ENCODE data around the gene GPR176. TPM values are rescaled to one million over a fixed set of nuclear protein-coding genes. Genes with fewer than 3 reads are reported as not detected.
A peak's percentile ranks its signal among the peaks of the same experiment; 100 is the strongest.

The GPR176 gene
- total RNA-seq, 4 donors from 2014 or later = 1.6 to 11.8 (median 4.6) TPM

DNA sequence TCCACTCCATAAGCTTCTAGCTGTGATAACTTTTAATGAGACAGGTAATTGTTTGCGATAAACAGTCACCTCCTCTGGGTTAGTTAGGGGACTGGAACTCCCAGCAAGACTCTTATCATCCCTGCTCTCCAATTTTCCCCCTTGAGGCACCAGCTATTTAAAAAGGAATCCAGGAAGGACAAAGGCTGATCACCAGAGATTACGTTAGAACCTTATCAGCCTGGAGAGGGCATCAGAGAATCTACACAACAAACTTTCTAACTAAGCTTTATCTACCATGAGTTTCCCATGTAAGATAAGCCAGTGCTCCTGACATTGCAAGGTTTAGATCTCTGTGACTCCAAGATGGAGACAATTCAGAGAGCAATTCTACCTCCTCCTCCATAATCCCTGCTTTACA lies 31.3 kb downstream of the GPR176 start:
- ATAC-seq = no peak
- WGBS, 2 donors (ENCODE audit: low coverage in 1 of 2) = 88 to 100% methylated on average over 1 to 2 of the region's 2 CpGs

DNA sequence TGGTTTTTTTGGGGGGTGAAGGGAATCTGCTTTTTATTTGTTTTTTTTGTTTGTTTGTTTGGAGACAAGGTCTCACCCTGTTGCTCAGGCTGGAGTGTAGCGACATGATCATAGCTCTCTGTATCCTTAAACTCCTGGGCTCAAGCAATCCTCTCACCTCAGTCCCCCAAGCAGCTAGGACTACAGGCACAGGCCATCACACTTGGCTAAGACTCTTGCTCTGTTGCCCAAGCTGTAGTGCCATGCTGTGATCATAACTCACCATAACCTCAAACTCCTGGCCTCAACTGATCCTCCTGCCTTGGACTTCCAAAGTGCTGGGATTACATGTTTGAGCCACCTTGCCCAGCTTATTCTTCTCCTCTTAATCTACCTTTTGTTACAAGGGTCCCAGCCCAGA lies 31.8 kb downstream of the GPR176 start:
- Histone ChIP-seq H3K9me3 (no peaks in the 10 kb centered on the region), H3K27ac (no peak overlapping the region), H3K4me3 (no peak overlapping the region), H3K4me1 (no peaks in the 10 kb centered on the region), H3K27me3 (no peaks in the 10 kb centered on the region), H3K36me3 (no peaks in the 10 kb centered on the region)
- 88% methylated on average over 1 of the region's 1 CpG; no CpG with 5 or more reads in 1 of the 2 donors for WGBS, 2 donors (ENCODE audit: low coverage in 1 of 2)
- no peak for ATAC-seq
- TF ChIP-seq EP300 (IDR thresholded peaks at IDR 0.05) (no peak), POLR2AphosphoS5 (IDR thresholded peaks at IDR 0.05) (no peak), POLR2A (IDR thresholded peaks at IDR 0.05) (no peak)
- TF ChIP-seq, protein P1, sequence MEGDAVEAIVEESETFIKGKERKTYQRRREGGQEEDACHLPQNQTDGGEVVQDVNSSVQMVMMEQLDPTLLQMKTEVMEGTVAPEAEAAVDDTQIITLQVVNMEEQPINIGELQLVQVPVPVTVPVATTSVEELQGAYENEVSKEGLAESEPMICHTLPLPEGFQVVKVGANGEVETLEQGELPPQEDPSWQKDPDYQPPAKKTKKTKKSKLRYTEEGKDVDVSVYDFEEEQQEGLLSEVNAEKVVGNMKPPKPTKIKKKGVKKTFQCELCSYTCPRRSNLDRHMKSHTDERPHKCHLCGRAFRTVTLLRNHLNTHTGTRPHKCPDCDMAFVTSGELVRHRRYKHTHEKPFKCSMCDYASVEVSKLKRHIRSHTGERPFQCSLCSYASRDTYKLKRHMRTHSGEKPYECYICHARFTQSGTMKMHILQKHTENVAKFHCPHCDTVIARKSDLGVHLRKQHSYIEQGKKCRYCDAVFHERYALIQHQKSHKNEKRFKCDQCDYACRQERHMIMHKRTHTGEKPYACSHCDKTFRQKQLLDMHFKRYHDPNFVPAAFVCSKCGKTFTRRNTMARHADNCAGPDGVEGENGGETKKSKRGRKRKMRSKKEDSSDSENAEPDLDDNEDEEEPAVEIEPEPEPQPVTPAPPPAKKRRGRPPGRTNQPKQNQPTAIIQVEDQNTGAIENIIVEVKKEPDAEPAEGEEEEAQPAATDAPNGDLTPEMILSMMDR (IDR thresholded peaks at IDR 0.05) = no peak

More for the DNA sequence above, 31.3 kb downstream of the GPR176 start:
- TF ChIP-seq EP300 (IDR thresholded peaks at IDR 0.05) (no peak), POLR2A (IDR thresholded peaks at IDR 0.05) (no peak), POLR2AphosphoS5 (IDR thresholded peaks at IDR 0.05) (no peak)
- TF ChIP-seq, protein P1 (IDR thresholded peaks at IDR 0.05) = no peak
- Histone ChIP-seq H3K4me1 (no peaks in the 10 kb centered on the region), H3K27ac (no peak overlapping the region), H3K9me3 (no peaks in the 10 kb centered on the region), H3K27me3 (no peaks in the 10 kb centered on the region), H3K4me3 (no peak overlapping the region), H3K36me3 (no peaks in the 10 kb centered on the region)

DNA sequence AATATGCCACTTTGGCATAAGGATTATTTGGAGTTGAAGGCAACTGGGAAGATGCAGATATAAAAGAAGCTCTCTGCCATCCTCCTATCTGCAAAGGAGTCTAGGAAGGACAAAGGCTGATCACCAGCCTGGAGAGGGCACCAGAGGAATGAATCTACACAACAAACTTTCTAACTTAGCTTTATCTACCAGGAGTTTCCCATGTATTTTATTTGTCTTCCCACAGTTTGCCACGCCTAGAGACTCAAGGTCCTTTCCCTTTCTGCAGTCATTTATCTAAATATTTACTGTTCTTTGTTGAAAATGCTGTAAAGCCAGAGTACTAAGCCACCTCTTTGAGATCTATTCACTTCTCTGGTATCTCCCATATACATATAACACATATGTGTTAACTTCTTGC lies 32.2 kb downstream of the GPR176 start:
- no peaks in the 10 kb centered on the region for H3K36me3 ChIP-seq
- WGBS, 2 donors (ENCODE audit: low coverage in 1 of 2) = 14 to 33% methylated on average over 1 of the region's 1 CpG
- no peaks in the 10 kb centered on the region for H3K27me3 ChIP-seq
- no peak for TF ChIP-seq EP300 (IDR thresholded peaks at IDR 0.05)
- TF ChIP-seq, protein P1 (IDR thresholded peaks at IDR 0.05) = peak in 3 of 4 experiments; percentile 33 to 58 (median 34)
- H3K27ac ChIP-seq = no peak overlapping the region
- no peaks in the 10 kb centered on the region for H3K9me3 ChIP-seq
- no peak overlapping the region for H3K4me3 ChIP-seq
- ATAC-seq = no peak
- no peaks in the 10 kb centered on the region for H3K4me1 ChIP-seq

DNA sequence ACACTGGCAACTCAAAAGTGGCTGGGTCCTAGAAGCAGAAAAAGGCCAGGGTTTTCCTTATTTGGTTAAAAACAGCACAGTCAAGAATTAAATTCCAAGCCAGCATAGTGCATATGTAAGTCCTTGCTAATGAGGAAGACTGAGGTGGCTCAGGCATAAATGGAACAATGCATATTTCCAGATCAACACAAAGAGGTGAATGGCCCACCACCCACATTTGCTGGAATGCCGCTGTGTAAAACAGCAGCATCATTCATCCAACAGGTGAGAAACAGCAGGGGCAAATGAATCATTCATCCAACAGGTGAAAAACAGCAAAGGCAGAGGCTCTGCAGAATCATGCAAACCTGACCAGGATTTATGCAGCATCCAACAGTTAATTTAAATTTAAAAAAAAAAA lies 32.9 kb downstream of the GPR176 start:
- Histone ChIP-seq H3K4me3 (no peak overlapping the region), H3K27me3 (no peaks in the 10 kb centered on the region), H3K27ac (no peak overlapping the region), H3K4me1 (no peaks in the 10 kb centered on the region), H3K36me3 (no peaks in the 10 kb centered on the region), H3K9me3 (no peaks in the 10 kb centered on the region)
- TF ChIP-seq, protein P1 (IDR thresholded peaks at IDR 0.05) = no peak
- TF ChIP-seq EP300 (IDR thresholded peaks at IDR 0.05) (no peak), POLR2AphosphoS5 (IDR thresholded peaks at IDR 0.05) (no peak), POLR2A (IDR thresholded peaks at IDR 0.05) (no peak)
- ATAC-seq = no peak
- 50 to 67% methylated on average over 1 of the region's 1 CpG for WGBS, 2 donors (ENCODE audit: low coverage in 1 of 2)

- Histone ChIP-seq H3K27ac (no peak overlapping the region), H3K36me3 (no peaks in the 10 kb centered on the region), H3K9me3 (no peaks in the 10 kb centered on the region), H3K4me3 (no peak overlapping the region), H3K4me1 (no peaks in the 10 kb centered on the region), H3K27me3 (no peaks in the 10 kb centered on the region)
- 63 to 66% methylated on average over 3 of the region's 3 CpGs for WGBS, 2 donors (ENCODE audit: low coverage in 1 of 2)
- no peak for ATAC-seq
- TF ChIP-seq, protein P1 (IDR thresholded peaks at IDR 0.05) = no peak
- no peak for TF ChIP-seq POLR2AphosphoS5 (IDR thresholded peaks at IDR 0.05)
- TF ChIP-seq POLR2A (IDR thresholded peaks at IDR 0.05) = no peak
- TF ChIP-seq EP300 (IDR thresholded peaks at IDR 0.05) = no peak
Measured at GRCh38 chr15:39886418-39886817, 33.6 kb downstream of the GPR176 start.
